Activated naive CD4-positive, alpha-beta T cell treated with anti-CD3 and anti-CD28 coated beads, Interleukin-2, amount 50 U/mL, for 16 hours (primary cell): Measurements from ENCODE around the gene DLX2.
"Not testable (repeated sequence)": the region's sequence is repeated elsewhere in the genome, so short reads cannot be mapped to it uniquely, and the experiment has no call there.

Experiments
- DNase-seq: peaks from one replicate; pipeline ENCODE4 v3.0.0-alpha.2; 2020

Gene DLX2

GRCh38 chr2:172081221-172082022 is 21.3 kb downstream of the DLX2 start:
- no peak for DNase-seq

GRCh38 chr2:172080641-172081220 is 22.0 kb downstream of the DLX2 start:
- no peak for DNase-seq

GRCh38 chr2:172079838-172080640 is 22.7 kb downstream of the DLX2 start:
- no peak for DNase-seq

DNA sequence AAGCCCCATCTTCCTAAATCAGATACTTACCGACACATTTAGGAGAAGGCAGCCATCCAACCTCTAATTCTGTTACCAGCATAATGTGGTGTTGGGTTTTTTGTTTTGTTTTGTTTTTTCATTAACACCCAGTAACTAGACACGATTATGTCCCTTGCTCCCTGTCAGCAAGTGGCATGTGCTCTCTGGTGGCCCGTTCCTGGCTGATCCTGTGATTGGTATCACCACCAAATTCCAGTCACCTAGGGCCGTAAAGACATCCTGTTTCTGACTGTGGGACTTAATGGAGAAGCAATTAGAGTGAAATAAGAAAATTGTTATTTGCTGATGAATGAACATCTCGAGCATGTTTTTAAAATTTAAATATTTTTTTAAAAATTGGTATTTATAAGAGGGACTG is 23.3 kb downstream of the DLX2 start:
- DNase-seq: no peak

- no peak for DNase-seq
Measured at GRCh38 chr2:172074254-172074653, 28.4 kb downstream of the DLX2 start.

- no peak for DNase-seq
Measured at GRCh38 chr2:172073518-172073917, 29.2 kb downstream of the DLX2 start.

DNA sequence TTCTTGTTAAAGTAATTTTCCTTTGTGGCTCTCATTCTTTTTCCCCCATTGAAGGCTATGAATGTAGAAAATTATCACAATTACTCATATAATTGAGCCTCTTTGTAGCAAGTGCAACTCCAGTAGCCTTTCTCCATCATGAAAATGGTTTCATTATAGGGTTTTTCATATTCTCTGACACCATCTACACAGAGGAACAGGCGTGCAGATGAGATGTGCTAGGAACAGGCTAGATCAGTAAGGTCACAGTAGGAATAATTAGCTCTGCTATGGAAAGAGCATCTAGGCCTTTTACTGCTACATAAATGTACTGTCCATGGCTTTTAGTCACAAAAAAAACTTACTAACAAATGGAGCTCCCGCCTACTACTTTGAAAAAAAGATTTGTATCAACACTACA is 30.0 kb downstream of the DLX2 start:
- DNase-seq: no peak

GRCh38 chr2:172072303-172072702 is 30.4 kb downstream of the DLX2 start:
- DNase-seq: no peak

- no peak for DNase-seq
Measured at GRCh38 chr2:172070936-172071335, 31.8 kb downstream of the DLX2 start.

DNA sequence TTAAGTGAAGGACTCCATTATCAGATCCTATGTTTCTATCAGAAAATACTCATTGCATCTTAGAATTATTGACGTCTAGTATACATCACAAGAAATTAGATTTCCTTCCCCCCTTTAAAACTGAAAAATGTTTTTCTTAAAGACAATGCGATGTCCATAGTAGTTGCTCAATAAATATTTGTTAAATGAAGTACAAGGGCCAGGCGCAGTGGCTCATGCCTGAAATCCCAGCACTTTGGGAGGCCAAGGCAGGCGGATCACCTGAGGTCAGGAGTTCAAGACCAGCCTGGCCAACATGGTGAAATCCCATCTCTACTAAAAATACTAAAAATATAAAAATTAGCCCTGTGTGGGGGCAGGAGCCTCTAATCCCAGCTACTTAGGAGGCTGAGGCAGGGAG is 34.8 kb downstream of the DLX2 start:
- DNase-seq: not testable (repeated sequence)

GRCh38 chr2:172066394-172066886 is 36.3 kb downstream of the DLX2 start:
- DNase-seq: no peak

DNA sequence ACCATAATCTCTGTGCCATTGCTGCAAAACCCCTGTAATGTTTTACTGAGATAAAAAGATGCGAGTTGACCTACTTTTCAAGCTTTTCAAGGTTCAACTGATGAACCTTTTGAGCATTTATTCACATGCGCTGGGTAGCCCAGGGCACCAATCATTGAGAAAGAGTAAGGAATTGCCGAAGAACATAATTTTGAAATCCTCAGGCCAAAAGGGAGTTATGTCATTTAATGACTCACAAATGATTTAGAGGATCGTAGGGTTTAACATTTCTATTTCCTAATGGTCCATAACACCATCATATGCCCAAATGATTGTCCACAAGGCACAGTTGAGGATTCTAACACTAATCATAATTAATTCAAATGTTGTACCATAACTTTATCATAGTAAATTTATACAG is 37.6 kb downstream of the DLX2 start:
- DNase-seq: no peak

GRCh38 chr2:172063446-172063845 is 39.3 kb downstream of the DLX2 start:
- DNase-seq: no peak

DNA sequence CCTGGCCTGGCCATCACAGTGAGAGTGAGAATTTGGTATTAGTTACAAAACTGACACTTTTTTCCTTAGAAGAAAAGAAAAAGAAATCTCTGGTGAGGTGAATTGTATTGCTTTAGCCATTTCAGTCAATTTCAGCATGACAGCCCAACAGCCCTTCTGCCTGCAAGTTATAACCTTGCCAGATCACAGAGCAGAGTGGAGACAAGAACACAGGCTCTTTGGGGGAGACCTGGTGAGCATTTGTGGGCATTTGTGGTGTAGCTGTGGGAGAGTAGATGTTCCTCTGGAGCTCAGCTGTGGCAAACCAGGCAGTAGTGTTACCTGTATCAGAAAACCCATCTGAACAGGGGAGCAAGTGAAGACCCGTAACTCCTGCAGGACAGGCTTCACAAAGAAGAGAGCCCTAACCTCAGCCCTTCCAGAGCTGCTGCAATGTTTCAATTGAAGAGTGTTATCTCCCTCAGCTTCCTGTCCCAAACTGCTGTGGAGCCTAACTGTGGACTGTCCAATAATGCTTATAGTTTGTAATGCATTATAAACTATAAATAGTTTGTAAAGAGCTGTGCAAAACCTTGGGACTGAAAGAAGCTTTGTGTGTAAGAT is 40.2 kb downstream of the DLX2 start:
- DNase-seq: no peak

- not testable (repeated sequence) for DNase-seq
Measured at GRCh38 chr2:172060118-172060517, 42.6 kb downstream of the DLX2 start.

DNA sequence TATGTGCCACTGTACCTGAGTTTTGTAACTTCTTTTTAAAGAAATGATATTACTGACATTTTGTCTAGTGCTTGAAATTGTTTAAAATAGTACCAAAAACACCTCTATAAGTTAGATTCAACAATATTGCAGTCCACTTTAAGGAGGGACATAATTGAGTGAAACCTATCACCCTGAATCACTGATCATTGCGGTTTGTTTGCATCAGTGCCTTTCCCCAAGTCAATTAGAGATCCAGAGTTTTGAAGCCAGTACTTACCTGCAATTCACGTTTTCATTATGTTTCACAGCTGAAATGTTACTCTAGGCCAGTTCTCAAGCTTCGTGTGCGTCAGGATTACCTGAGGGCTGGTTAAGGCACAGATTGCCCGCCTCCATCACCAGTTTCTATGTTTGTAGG is 44.0 kb downstream of the DLX2 start:
- no peak for DNase-seq

DNA sequence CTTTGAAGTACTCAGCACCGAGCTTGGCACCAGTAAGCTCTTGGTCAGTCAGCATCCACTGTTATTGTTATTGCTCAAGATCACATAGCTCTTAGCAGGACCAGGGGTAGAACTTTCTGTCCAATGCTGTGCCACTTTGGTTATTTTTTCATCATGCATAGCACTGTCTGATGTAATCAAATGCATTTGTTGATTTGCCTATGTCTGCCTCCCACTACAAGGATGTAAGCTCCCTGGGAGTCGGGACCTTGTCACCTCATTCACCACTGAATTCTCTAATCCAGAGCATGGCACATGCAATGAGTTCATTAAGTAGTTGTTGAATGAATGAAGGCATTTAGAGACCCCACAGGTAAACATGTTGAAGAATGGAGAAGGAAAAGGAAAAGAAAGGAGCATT is 46.4 kb downstream of the DLX2 start:
- DNase-seq: no peak

DNA sequence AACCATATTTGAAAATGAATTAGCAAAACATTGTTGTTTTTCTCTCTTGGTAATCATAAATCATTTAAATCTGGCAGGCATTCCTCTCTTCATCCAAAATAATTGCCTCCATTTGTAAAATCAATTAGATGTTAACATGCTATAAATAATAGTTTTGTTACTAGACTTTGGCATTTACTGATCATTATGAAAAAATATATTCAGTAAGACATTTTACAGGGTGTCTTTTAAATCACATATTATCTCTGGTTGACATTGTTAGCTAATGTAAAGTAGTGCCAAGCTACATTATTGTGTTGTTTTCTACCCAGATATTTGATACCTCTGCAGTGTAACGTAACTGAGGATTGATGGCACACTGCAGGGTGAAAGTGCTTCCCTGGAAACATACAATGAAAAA is 49.2 kb downstream of the DLX2 start:
- no peak for DNase-seq

GRCh38 chr2:172052000-172052983 is 50.4 kb downstream of the DLX2 start:
- no peak for DNase-seq

DNA sequence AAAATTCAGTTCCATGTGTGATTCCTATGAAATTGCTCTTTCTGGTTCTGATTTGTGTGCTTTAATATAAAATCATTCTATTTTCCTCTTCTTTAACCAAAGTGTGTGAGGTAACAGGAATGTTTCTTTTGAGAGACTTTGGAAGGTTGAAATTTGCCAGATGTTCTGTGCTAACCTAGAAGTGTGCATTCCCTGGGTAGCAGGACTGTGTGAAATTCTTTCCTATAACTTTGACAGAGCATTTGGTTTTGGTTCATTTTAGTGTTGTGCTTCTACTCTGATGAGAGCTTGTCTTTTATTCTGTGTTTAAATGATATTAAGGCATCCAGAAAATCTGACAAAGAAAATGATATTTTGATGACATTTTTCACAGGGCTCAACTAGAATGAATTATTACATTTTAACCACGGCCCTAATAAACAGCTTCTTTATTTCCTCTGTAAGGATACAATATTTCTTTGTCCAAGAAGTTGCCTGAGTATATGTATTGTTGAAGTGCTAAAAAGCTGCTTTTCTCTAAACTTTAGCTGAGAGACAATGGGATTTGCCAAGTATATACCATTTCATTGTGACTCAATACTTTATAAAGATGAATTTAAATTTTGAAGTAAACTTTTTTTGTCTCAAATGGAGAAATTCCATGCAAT is 52.1 kb downstream of the DLX2 start:
- no peak for DNase-seq

DNA sequence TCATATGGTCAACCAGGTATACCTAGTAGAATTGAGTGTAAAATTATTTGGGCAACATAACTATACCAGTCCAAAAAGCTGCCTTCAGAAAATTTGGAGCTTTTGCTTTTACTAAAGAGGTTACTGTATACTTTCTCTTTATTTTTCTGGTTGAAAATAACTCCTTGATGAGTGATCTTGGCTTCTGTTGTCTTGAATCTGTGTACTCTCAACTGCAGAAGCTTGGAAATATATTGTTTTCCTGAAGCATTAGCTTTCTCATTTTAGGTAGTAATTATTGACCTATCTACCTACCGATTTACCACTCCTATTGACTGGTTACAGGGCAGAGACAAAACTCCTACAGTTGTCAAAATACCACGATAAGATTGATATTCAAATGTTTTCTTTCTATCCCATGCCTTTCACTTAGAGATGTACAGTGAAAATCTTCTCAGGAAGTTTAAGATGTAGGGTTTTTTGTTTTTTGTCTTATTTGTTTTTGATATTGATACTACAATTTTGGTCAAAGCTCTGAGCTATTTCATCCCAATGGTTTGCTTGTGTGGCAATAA is 53.1 kb downstream of the DLX2 start:
- no peak for DNase-seq
